K562 (cell line): ENCODE results near the gene MED13L.

Source experiments
- ARID2 ChIP-seq: fragments of 450-650 bp; IDR thresholded peaks from 2 replicates; pipeline ENCODE4 v1.6.1; 2017; ENCODE audit warnings: antibody characterized with exemption, mild to moderate bottlenecking
- BRCA1 ChIP-seq, 2 experiments: fragments of 450-650 bp in 1 of 2; sonication (generic) in 1 of 2; formaldehyde crosslinking in 1 of 2; IDR thresholded peaks; 2 replicates each; pipeline versions ENCODE4 v1.5.0 to v1.6.1; 2017 to 2020; ENCODE audit warnings: mild to moderate bottlenecking in 1 of 2, missing genetic modification reagents in 1 of 2
- E2F1 ChIP-seq: sonication (generic); formaldehyde crosslinking; IDR thresholded peaks from 2 replicates; pipeline ENCODE4 v1.8.1; 2023; ENCODE audit warnings: mild to moderate bottlenecking, missing genetic modification reagents, moderate library complexity
- FOXA1 ChIP-seq: fragments of 450-650 bp; IDR thresholded peaks from 2 replicates; pipeline ENCODE4 v1.6.1; 2016; ENCODE audit warnings: mild to moderate bottlenecking, borderline replicate concordance
- HDAC2 ChIP-seq: fragments of 450-650 bp; IDR thresholded peaks from 2 replicates; pipeline ENCODE4 v1.6.1; 2016; ENCODE audit warnings: mild to moderate bottlenecking
- MTA2 ChIP-seq: fragments of 450-650 bp; IDR thresholded peaks from 2 replicates; pipeline ENCODE4 v1.6.1; 2016; ENCODE audit warnings: low read depth
- NR3C1 ChIP-seq: sonication (generic); formaldehyde crosslinking; IDR thresholded peaks from 2 replicates; pipeline ENCODE4 v1.8.1; 2022; ENCODE audit warnings: missing genetic modification reagents
- RFX5 ChIP-seq: IDR thresholded peaks from 2 replicates; pipeline ENCODE4 v1.6.1; 2011; ENCODE audit warnings: low read depth, mild to moderate bottlenecking, improper control_type of control experiment, low read length
- SREBF1 ChIP-seq: fragments of 150-350 bp; IDR thresholded peaks from 2 replicates; pipeline ENCODE4 v1.6.1; 2014; ENCODE audit warnings: antibody characterized with exemption, low read depth, low read length, borderline replicate concordance
- TCF7L2 ChIP-seq: fragments of 150-350 bp; IDR thresholded peaks from 2 replicates; pipeline ENCODE4 v1.6.1; 2016; ENCODE audit warnings: low read depth, mild to moderate bottlenecking, low read length, moderate library complexity
- ZNF165 ChIP-seq: fragments of 250-450 bp; sonication (Bioruptor Pico); IDR thresholded peaks from 2 replicates; pipeline ENCODE4 v1.4.0; 2020; ENCODE audit warnings: borderline replicate concordance
- ZNF347 ChIP-seq: fragments of 450-650 bp; formaldehyde crosslinking; IDR thresholded peaks from 2 replicates; pipeline ENCODE4 v1.4.0; 2020; ENCODE audit warnings: low read depth, mild to moderate bottlenecking, moderate library complexity

GRCh38 chr12:116054280-116054679, 223.2 kb downstream of the MED13L start:
- TF ChIP-seq NR3C1 (CRISPR knock-in tag) (no peak), ZNF165 (CRISPR knock-in tag) (no peak), FOXA1 (no peak), ZNF347 (CRISPR knock-in tag) (no peak), TCF7L2 (no peak), E2F1 (CRISPR knock-in tag) (no peak), MTA2 (no peak), SREBF1 (no peak), HDAC2 (no peak), ARID2 (no peak), RFX5 (no peak), BRCA1 (IDR thresholded peaks at IDR 0.05) (no peak), BRCA1 (CRISPR knock-in tag; IDR thresholded peaks at IDR 0.05) (no peak)
